ENCODE measurements around the gene UBAP2. TPM values are rescaled to one million over a fixed set of nuclear protein-coding genes. Genes with fewer than 3 reads are reported as not detected.
"Not testable (repeated sequence)": the region's sequence is repeated elsewhere in the genome, so short reads cannot be mapped to it uniquely, and the experiment has no call there.

UBAP2 gene
- polyA plus RNA-seq, 3 donors, result 34.2 to 37.8 (median 37.7) TPM

DNA sequence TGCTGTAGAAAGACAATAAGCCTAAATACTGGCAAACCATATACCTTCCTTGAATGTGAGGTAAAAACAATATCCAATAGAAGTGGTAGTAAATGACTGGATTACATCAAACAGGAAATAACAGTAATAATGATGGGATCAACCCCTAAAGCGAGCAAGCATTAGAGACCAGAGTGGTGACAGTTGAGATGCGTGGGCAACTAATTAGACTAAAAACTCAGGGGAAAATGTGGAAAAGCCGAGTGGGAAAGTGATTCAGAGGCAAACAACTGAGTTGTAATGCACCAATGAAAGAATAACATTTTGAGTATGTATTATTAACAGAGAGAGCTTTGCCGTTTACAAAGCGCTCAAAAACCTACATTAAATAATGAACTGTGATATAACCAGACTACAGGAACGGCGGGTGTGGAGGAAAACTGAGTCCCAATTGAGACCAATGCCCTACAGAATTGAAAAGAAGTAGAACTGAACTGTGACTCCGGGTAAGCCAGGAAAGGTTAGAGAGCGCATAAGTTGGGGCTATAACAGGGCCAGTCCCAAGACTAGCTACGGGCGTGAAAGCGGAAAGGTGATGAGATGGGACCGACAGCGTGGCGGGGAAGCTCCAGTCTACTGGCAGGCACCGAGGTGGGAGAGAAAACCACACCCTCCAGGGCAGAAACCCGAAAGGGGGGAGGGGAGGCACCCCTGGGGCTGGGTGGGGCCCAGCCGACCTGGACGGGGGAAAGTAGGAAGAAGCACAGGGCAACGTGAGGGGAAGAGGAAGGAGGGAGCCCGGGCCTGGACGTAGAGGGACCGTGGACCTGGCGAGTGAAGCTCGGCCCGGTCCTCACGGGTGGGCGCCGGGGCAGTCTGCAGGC, 592 bp downstream of the UBAP2 start:
- DNase-seq (ENCODE audit: low read depth in 3 of 3, low spot score in 2 of 3), result no peak

- no peak for DNase-seq (ENCODE audit: low read depth in 3 of 3, low spot score in 2 of 3)
Observed at GRCh38 chr9:34046784-34047379, 1.8 kb downstream of the UBAP2 start.

GRCh38 chr9:34045903-34046302, 2.8 kb downstream of the UBAP2 start:
- DNase-seq (ENCODE audit: low read depth in 3 of 3, low spot score in 2 of 3), result no peak

- not testable (repeated sequence) for DNase-seq (ENCODE audit: low read depth in 3 of 3, low spot score in 2 of 3)
Observed at GRCh38 chr9:34042074-34042473, 6.6 kb downstream of the UBAP2 start.

DNA sequence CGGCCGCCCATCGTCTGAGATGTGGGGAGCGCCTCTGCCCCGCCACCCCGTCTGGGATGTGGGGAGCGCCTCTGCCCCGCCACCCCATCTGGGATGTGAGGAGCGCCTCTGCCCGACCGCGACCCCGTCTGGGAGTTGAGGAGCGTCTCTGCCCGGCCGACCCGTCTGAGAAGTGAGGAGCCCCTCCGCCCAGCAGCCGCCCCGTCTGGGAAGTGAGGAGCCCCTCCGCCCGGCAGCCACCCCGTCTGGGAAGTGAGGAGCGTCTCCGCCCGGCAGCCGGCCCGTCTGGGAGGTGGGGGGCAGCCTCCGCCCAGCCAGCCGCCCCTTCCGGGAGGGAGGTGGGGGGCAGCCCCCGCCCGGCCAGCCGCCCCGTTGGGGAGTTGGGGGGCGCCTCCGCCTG, 9.8 kb downstream of the UBAP2 start:
- not testable (repeated sequence) for DNase-seq (ENCODE audit: low read depth in 3 of 3, low spot score in 2 of 3)

DNA sequence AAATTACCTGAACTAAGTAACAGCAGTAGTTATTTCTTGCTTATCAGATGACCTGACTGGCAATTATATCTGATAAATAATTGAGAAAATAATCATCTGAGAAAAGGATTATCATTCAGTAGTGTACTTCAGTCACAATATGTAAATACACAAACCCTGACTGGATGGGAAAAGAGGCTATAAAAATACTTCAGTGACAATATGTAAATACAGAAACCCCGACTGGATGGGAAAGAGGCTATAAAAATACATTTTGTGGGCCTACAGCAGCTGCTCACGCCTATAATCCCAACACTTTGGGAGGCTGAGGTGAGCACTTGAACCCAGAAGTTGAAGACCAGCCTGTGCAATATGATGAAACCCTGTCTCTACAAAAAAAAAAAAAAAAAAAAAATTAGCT, 11.1 kb downstream of the UBAP2 start:
- no peak for DNase-seq (ENCODE audit: low read depth in 3 of 3, low spot score in 2 of 3)

GRCh38 chr9:34036625-34037024, 12.1 kb downstream of the UBAP2 start:
- no peak for DNase-seq (ENCODE audit: low read depth in 3 of 3, low spot score in 2 of 3)

DNA sequence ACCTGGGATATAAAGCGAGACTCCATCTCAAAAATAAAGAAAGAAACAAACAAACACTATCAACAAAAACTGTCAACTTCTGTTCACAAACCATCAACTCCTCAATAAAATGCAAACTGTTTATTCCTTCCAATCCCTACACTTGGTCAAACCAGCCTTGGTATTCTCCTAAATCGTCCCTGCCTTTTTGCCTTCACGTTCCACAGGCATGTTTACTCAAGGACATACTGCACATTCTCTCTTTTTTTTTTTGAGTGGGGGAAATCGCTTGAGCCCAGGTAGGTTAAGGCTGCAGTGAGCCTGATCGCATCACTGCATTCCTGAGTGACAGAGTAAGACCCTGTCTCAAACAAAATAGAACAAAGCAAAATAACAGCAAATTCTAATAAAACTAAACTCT, 13.0 kb downstream of the UBAP2 start:
- no peak for DNase-seq (ENCODE audit: low read depth in 3 of 3, low spot score in 2 of 3)

- no peak for DNase-seq (ENCODE audit: low read depth in 3 of 3, low spot score in 2 of 3)
Observed at GRCh38 chr9:34034698-34035065, 14.0 kb downstream of the UBAP2 start.

GRCh38 chr9:34032631-34033030, 16.1 kb downstream of the UBAP2 start:
- DNase-seq (ENCODE audit: low read depth in 3 of 3, low spot score in 2 of 3), result no peak

DNA sequence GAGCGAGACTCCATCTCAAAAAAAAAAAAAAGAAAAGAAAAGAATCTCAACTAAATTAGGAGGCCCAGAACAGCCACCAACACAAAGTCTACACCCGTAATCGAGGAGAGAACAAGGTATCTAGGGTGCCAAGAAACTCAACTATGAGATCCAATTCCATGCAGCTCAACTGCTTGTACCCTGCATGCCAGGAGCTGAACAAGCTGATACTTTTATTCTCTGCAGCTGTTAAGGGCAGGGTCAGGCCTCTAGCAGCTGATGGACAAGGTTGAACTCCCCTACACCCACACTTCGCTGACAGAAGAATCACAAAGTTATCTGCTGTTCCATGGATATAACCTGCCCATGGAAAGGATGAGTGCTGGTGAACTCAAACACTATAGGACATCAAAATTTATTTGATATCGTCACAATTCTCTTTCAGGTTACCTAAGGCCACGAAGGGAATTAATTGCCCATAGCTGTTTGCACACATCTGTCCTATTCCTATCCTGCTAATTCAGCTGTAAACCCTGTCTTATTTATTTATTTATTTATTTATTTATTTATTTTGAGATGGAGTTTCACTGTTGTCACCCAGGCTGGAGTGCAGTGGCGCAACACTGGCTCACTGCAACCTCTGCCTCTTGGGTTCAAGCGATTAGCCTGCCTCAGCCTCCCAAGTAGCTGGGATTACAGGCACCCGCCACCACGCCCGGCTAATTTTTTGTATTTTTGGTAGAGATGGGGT, 20.7 kb downstream of the UBAP2 start:
- no peak for DNase-seq (ENCODE audit: low read depth in 3 of 3, low spot score in 2 of 3)

DNA sequence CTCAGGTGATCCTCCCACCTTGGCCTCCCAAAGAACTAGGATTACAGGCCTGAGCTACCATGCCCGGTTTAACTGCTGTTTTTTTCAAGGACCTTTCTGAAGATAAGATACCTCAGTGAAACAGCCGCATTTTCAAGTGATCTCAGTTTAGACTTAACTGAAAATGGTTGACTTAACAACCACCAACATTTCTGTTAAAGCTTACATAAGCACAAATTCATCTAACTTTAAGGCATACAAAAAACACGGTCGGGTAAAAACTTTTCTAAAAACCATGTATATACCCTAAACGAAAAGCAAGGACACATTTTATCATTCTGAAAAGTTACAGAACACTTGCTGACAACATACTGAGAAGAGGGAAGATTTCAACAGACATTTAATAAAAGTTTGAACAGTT, 22.9 kb downstream of the UBAP2 start:
- no peak for DNase-seq (ENCODE audit: low read depth in 3 of 3, low spot score in 2 of 3)

GRCh38 chr9:34025062-34025461, 23.6 kb downstream of the UBAP2 start:
- DNase-seq (ENCODE audit: low read depth in 3 of 3, low spot score in 2 of 3), result no peak

DNA sequence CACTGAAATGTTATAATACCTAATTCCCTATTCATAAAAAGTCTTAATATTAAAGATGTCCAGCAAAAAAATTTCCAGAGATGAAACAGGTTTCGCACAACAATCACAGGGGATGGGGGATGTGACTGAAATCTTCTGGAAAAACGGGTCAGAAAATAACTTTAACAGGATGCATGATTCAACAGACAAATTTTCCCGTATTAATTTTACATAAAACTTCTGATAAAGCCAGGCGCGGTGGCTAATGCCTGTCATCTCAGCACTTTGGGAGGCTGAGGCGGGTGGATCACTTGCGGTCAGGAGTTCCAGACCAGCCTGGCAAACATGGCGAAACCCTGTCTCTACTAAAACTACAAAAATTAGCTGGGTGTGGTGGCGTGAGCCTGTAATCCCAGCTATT, 24.2 kb downstream of the UBAP2 start:
- DNase-seq (ENCODE audit: low read depth in 3 of 3, low spot score in 2 of 3), result not testable (repeated sequence)

DNA sequence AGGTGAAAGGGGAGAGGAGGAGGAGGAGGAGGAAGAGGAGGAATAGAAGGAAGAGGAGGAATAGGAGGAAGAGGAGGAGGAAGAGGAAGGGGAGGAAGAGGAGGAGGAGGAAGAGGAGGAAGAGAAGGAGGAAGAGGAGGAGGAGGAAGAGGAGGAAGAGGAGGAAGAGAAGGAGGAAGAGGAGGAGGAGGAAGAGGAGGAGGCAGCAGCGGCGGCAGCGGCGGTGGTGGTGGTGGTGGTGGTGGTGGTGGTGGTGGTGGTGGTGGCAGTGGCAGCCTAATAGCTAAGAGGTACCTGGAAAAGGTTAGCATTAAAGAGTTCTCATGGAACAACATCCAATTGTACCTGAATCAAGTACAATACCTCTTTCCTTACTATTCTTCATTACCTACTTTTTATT, 32.5 kb downstream of the UBAP2 start:
- DNase-seq (ENCODE audit: low read depth in 3 of 3, low spot score in 2 of 3), result no peak

DNA sequence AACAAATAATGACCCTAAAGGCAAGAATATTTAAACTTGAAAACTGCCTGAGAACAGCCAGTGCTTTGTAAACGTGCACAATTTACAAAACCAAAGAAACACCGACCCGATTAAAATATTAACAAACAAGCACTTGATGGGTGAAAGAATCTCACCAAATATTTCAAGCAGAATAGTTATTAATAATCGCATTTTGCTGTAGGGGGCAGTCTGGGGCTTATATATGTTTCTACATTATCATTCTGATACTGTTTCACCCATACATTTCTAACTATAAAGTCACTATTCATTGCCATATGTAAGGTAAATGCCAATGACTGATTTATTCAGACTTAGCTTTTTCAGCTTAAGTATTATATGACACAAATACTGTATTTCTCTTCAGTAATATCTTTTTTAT, 37.7 kb downstream of the UBAP2 start:
- no peak for DNase-seq (ENCODE audit: low read depth in 3 of 3, low spot score in 2 of 3)

GRCh38 chr9:34001951-34002350, 46.7 kb downstream of the UBAP2 start:
- DNase-seq (ENCODE audit: low read depth in 3 of 3, low spot score in 2 of 3), result no peak

DNA sequence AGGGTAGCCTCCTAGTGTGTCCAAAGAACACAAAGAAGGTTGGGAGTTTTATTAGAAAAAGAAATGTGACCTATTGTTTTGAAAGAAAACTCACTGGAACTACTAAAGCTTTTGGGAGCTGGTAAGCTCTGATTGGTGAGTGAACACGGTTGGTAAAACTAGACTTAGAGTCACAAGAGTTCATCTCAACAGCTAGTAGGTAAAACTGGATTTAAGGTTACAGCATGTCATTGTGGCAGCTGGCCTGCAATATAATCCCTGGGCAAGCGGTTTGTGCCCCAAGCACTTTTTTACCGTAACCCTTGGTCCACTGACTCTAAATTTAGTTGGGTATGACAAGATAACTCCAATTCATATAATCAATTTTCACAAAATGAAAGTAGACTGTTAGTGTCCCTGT, 47.4 kb downstream of the UBAP2 start:
- no peak for DNase-seq (ENCODE audit: low read depth in 3 of 3, low spot score in 2 of 3)

DNA sequence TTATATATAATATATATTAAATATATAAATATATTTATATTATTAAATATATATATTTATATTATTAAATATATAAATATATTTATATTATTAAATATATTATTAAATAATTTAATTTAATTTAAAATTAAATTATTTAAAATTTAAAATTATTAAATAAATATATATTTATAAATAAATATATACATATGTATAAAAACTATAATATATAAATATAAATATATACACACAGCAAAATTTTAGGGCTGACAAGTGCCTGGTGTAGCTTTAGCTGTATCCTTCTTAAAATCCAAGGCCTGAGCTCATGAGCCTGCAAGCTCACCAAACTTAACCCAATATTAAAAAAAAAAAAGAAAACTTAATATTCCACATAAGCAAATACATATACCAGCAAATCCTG, 53.2 kb downstream of the UBAP2 start:
- DNase-seq (ENCODE audit: low read depth in 3 of 3, low spot score in 2 of 3), result no peak

DNA sequence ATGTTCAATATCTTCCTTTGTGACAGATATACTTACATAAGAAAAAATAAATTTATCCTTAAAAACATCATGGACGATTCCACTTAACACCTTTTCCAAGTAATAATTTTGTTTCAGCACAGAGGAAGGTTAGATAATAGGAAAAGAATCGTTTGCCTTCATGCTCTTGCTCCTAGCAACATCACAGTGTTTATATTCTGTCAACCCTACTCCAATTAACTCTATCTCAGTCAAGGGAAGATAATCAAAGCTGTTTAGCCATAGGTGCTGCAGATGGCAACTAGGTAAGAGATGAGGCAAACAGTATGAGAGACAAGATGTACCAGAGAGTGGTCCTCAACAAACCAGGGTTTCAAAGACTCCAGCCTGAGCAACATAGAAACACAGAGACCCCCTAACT, 55.6 kb downstream of the UBAP2 start:
- DNase-seq (ENCODE audit: low read depth in 3 of 3, low spot score in 2 of 3), result no peak

GRCh38 chr9:33992632-33993031, 56.1 kb downstream of the UBAP2 start:
- no peak for DNase-seq (ENCODE audit: low read depth in 3 of 3, low spot score in 2 of 3)
